Astrocyte of the cerebellum (primary cell): ENCODE data around the gene GARRE1.

Experiments used
- DNase-seq: peaks from one replicate; pipeline ENCODE4 v3.0.0-alpha.2; 2011; ENCODE audit warnings: low read depth
- H3K4me3 ChIP-seq: 2 replicates; pipeline ENCODE4 v1.5.1; 2011; ENCODE audit warnings: mild to moderate bottlenecking, low read depth, low read length, moderate library complexity
- in situ Hi-C: cut with HindIII; loops from 2 replicates; pipeline ENCODE4 v1.10.0; 2017; ENCODE audit warnings: low sequenced_read_pairs
- TF ChIP-seq, protein P1 (sequence below): IDR thresholded peaks from 2 replicates; pipeline ENCODE4 v1.5.1; 2012; ENCODE audit warnings: low read length, low read depth, moderate library complexity, mild to moderate bottlenecking; ENCODE audit errors: missing control alignments

The GARRE1 gene

DNA sequence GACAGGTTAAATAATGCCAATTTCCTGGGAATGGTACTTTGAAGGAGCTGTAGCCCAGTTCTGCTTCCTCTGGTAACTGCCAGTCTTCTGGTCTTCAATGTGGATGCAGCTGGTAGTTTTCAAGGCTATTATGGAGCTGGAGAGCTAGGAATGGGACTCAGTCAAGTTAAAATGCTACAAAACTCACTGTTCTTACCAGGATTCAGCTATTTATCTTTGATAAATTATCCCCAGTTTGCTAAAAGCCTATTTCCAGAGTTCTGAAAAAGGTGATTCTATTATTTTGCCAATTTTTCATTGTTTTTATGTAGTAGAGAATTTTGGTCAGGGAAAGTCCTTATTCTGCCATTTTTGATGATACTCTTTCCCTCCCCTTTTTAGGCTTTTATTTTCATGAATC is 40.7 kb downstream of the GARRE1 start:
- in situ Hi-C loops, result no loop called here
- TF ChIP-seq, protein P1, sequence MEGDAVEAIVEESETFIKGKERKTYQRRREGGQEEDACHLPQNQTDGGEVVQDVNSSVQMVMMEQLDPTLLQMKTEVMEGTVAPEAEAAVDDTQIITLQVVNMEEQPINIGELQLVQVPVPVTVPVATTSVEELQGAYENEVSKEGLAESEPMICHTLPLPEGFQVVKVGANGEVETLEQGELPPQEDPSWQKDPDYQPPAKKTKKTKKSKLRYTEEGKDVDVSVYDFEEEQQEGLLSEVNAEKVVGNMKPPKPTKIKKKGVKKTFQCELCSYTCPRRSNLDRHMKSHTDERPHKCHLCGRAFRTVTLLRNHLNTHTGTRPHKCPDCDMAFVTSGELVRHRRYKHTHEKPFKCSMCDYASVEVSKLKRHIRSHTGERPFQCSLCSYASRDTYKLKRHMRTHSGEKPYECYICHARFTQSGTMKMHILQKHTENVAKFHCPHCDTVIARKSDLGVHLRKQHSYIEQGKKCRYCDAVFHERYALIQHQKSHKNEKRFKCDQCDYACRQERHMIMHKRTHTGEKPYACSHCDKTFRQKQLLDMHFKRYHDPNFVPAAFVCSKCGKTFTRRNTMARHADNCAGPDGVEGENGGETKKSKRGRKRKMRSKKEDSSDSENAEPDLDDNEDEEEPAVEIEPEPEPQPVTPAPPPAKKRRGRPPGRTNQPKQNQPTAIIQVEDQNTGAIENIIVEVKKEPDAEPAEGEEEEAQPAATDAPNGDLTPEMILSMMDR, result no peak
- no peak for DNase-seq
- H3K4me3 ChIP-seq, result no peak overlapping the region

DNA sequence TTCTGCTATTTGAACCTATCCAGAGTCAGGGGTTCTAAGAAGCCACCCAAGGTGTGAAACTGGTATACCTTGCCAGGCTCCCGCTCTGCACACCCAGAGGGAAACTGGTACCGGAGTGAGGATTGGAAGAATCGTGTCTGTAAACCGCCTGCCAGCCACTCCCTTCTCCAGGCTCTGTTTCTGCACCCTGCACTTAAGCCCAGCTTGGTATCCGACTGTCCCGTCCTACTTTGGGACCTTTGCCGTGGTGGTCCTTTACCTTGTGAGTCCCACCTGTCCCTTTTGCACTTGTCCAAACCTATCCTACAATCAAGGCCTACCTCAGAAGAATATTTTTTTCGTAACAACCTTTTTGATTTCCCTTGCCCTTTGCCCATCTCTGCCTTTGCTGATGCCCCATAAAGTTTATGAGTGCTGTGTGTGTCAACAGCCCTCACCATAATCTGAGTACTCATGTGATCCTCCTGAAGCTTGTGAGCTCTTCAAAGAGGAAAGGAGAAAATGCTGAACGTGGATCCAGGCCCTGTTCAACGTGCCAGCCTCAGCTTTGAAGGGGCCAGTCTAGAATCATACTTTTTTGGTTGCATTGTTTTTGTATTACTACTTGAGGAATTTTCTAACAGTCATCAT is 44.7 kb downstream of the GARRE1 start:
- in situ Hi-C loops, result no loop called here
- no peak overlapping the region for H3K4me3 ChIP-seq
- TF ChIP-seq, protein P1, result no peak
- no peak for DNase-seq

- DNase-seq, result no peak
- no peak overlapping the region for H3K4me3 ChIP-seq
- in situ Hi-C loops, result no loop called here
- TF ChIP-seq, protein P1, result no peak
Measured at GRCh38 chr19:34299576-34299975, 45.2 kb downstream of the GARRE1 start.

GRCh38 chr19:34300380-34300779 is 46.0 kb downstream of the GARRE1 start:
- in situ Hi-C loops, result no loop called here
- H3K4me3 ChIP-seq, result no peak overlapping the region
- no peak for DNase-seq
- TF ChIP-seq, protein P1, result no peak

- no peak overlapping the region for H3K4me3 ChIP-seq
- TF ChIP-seq, protein P1, result no peak
- no peak for DNase-seq
- in situ Hi-C loops, result no loop called here
Measured at GRCh38 chr19:34300962-34301361, 46.6 kb downstream of the GARRE1 start.
